ENCODE measurements around the gene BTBD6. TPM values are rescaled to one million over a fixed set of nuclear protein-coding genes. Genes with fewer than 3 reads are reported as not detected.

BTBD6 gene
- total and polyA plus RNA-seq, 2 experiments from 2014 or later = 2.2 to 11.6 TPM

GRCh38 chr14:105223260-105223659 is 25.1 kb upstream of the BTBD6 start:
- Mint-ChIP-seq H3K4me3 (no peak overlapping the region), H3K36me3 (ENCODE audit: low read depth) (peaks cover 11% of the 10 kb centered on the region), H3K9me3 (no peaks in the 10 kb centered on the region), H3K27ac (no peak overlapping the region), H3K4me1 (no peaks in the 10 kb centered on the region), H3K27me3 (ENCODE audit: insufficient read depth, low read depth, poor library complexity) (peaks cover 2% of the 10 kb centered on the region)
- no peak for TF ChIP-seq POLR2AphosphoS5 (IDR thresholded peaks at IDR 0.05; ENCODE audit: low read depth)
- TF ChIP-seq STAT1 (IDR thresholded peaks at IDR 0.05; ENCODE audit: unreplicated experiment) = no peak
- no peak for TF ChIP-seq ZNF462 (CRISPR knock-in tag; IDR thresholded peaks at IDR 0.05)
- no peak for TF ChIP-seq CTCF (conservative IDR thresholded peaks at IDR 0.05; ENCODE audit: low read depth in 2 of 2)
- TF ChIP-seq ZNF114 (CRISPR knock-in tag; IDR thresholded peaks at IDR 0.05) = no peak
- TF ChIP-seq EZH2 (IDR thresholded peaks at IDR 0.05; ENCODE audit: low read depth, unreplicated experiment) = no peak
- TF ChIP-seq REST (IDR thresholded peaks at IDR 0.05; ENCODE audit: unreplicated experiment) = no peak
- TF ChIP-seq EZH2phosphoT487 (IDR thresholded peaks at IDR 0.05; ENCODE audit: unreplicated experiment) = no peak
- Histone ChIP-seq H3K27ac (ENCODE audit: low read depth) (no peak overlapping the region), H3K27me3 (ENCODE audit: insufficient read depth) (no peaks in the 10 kb centered on the region), H3K36me3 (ENCODE audit: insufficient read depth) (no peaks in the 10 kb centered on the region; the same call in 1 of the 2 replicates), H3F3A (replicated peaks; ENCODE audit: low read depth) (no peaks in the 10 kb centered on the region), H3K4me1 (ENCODE audit: insufficient read depth) (no peaks in the 10 kb centered on the region), H3K4me2 (no peak overlapping the region), H3K4me3 (no peak overlapping the region), H4K20me1 (replicated peaks; ENCODE audit: insufficient read depth) (no peaks in the 10 kb centered on the region), H3K9me2 (ENCODE audit: insufficient read depth) (no peaks in the 10 kb centered on the region), H3K79me2 (replicated peaks; ENCODE audit: insufficient read depth) (no peaks in the 10 kb centered on the region), H2AFZ (no peak overlapping the region)
- no peak for DNase-seq (ENCODE audit: low spot score)
- ATAC-seq = no peak
